CD4-positive, alpha-beta T cell treated with Interleukin-4 for 4 hours (primary cell): Measurements from ENCODE around the gene EGFLAM.

ENCODE experiments used
- DNase-seq: peaks from one replicate; pipeline ENCODE4 v3.0.0-alpha.2; 2020

The EGFLAM gene

GRCh38 chr5:38452201-38452600 is 193.8 kb downstream of the EGFLAM start:
- DNase-seq, result no peak

DNA sequence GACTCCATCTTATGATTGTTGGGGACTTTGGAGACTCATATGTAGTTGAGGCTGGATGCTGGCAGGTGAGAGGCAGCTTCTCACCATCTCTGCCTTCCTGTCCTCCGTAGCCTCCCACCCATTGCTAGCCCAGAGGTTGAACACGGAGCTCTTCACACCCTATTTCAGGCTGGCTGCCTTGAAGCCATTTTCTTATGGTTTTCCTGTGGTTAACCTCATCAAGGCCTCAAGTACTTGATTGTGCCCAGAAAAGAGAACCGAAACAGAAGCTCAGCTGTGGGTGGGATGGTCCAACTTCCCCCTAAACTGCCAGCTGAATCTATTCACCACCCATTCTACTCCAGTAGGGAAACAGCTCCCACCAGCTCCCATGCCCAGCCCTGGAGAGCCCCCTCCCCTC is 195.1 kb downstream of the EGFLAM start:
- DNase-seq, result peak; percentile 59

- DNase-seq, result no peak
These were observed 195.6 kb downstream of the EGFLAM start for GRCh38 chr5:38453921-38454320.

GRCh38 chr5:38455796-38456330 is 197.5 kb downstream of the EGFLAM start:
- no peak for DNase-seq

DNA sequence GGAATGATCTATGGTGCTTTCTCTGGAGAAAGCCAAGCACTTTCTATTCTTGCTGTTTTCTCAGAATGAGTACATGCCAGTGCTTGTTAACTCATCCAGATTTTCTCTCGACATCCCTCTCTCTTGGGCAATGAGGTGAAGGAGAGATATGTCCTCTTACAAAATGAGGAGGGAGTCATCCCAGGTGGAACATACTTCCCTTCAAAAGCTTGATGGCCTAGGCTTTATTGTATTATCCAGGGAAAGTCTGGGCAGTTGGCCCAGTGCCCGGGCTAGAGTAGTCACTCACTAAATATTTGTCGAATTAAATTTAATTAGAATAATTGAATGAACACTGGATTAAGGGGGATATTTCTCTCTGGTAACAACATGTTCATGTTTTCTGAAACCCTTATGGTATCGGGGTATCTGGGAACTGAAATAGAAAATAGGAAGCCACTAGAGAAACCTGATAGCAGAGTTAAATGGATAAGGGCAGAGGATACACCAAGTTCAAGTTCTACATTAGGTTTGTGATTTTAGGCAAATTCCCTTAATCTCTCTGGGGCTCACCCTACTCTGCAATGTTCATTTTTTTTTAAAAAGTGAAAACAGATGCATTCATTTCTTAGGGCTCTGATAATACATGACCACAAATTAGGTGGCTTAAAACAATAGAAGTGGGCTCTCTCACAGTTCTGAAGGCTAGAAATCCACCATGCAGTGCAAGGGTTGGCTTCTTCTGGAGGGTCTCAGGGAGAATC is 198.5 kb downstream of the EGFLAM start:
- no peak for DNase-seq

- no peak for DNase-seq
These were observed 199.8 kb downstream of the EGFLAM start for GRCh38 chr5:38458174-38458573.

DNA sequence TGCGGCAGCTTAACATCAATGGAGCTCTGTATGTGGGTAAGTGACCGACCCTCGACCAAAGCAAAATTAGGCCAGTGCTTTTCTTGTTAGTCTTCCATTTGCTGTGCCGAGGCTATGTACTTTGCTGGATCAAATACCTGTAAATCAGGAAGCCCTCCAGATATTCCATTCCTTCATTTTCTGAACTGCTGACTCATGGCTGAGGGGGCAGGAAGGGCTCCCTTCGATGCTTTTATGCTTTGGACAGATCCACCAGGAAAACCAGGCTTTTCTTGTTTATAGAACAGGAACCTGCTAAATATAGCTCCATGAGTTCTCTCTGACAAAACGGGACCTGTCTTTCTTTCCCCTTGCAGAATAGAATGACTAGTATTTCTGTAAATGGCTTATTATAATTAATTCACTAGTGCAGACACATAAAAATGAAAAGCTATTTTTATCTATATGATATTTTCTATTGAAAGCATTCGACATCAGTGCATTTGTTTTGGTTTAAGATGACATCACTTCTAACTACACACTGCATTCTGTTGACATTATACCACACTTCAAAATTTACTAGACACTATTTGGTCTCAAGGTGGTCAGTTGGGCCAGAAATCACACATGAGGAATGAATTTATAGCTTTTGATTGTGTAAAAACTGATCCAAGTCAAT is 204.7 kb downstream of the EGFLAM start:
- no peak for DNase-seq

DNA sequence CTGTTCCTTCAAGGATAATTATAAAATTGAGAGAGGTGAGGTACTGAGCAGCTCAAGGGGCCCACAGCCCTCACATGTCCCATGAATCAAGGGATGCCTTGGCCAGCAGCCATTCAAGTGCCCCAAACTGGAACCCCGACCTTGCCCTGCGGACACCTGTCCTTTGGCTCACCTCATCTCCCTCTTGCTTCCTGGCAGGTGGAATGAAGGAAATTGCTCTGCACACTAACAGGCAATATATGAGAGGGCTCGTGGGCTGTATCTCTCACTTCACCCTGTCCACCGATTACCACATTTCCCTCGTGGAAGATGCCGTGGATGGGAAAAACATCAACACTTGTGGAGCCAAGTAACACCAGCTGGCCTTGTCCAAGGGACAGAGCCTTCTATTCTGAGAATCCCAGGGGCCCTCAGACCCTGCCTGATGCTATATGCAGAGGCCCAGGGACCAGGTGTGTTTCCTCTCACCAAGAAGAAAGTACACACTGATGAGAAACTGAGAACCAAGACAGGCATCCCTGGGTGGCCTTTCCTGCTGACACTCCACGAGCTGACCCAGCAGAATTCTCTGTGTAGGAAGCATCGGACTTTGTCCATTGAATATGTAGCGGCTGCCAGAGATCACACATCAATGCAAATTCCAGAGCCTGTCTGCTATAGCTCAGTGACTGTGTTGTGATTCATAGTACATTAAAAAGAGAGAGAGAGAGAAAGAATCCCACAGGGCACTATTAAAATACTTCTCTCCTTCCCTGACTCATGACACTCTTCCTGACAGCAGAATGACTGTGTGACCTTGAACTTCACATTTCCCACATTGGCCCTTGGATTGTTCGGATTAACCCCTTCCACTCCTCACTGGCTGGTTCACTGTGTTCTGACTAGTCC is 205.5 kb downstream of the EGFLAM start:
- DNase-seq, result no peak

DNA sequence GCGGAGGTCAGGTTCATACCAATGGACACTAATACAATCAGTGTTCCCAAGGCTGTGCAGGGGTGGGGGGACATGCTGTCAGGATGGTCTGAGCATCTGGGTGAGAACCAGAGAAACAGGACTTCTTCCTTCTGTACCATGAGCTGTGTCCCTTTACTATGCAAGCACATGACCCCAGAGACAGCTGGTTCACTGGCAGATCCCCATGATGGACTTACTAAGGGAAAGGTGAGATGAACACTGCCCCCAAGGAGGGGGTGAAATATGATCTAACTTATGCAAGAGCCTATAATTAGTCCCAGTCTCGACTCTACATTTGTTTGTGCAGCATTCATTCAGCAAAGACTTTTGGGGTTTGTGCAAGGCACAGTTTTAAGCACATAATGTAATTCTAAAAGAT is 206.7 kb downstream of the EGFLAM start:
- DNase-seq, result no peak

DNA sequence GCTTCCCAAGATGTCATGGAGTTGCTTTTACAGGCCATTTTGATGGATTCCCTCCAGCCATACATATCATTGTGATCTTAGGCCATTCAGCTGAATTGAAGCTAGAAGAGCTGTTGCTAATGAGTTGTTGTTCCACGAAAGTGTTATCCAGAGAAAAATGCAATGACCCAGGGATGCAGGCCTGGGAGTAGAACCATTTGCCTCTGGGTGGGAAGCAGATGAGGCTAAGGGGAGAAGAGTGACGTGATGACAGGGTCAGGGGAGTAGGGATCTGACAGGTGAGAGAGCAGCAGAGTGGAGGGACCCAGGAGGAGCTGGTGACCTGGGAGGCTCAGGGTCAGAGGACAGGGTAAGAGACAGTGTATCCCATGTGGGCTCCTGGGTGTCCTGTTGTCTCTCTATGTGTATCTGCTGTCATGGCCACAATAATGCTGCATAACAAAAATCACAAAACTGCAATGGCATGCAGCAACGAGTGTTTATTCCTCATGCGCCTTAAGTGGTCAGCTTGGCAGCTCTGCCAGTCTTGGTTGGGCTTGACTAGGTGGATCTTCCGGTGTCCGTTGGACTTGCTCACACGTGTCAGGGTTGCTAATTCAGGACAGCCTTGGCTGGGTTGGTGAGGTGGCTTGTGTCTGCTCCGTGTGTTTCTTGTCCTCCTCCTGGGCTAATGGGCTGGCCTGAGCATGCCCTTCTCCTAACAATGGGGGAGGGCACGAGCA is 207.5 kb downstream of the EGFLAM start:
- no peak for DNase-seq

GRCh38 chr5:38466424-38467189 is 208.2 kb downstream of the EGFLAM start:
- DNase-seq, result no peak

DNA sequence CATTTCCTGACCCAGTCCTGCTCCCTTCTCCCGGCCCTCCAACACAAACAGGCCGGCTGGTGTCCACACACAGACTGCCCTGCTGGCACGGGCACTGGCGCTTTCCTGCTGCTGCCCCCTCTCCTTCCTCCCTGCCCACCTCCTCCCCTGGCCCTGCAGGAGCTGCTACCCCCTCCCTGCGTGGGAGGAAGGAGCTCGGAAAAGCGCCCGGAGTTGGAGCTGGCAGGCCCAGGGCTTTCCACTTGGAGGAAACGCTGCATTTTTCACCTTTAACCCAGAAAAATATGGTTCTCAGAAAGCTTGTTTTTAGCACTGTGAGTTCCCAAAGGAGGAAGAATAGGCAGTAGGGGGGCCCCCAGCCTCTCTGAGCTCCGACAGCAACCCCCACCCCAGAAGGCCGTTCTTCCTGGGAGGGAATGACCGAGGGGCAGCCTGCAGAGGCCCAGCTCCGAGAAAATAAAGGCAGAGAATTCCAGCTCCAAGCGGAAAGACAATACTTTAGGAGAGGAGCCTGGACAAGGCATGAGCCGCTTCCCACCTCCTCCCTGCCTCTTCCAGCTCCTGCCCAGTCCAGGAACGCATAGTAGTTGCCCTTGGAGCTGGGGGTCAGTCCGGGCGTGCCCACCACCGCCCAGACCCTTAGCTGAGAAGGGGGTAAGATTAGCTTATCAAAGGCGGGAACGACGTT is 209.1 kb downstream of the EGFLAM start:
- DNase-seq, result no peak

- no peak for DNase-seq
These were observed 209.9 kb downstream of the EGFLAM start for GRCh38 chr5:38468202-38468673.

GRCh38 chr5:38468978-38469706 is 210.8 kb downstream of the EGFLAM start:
- DNase-seq, result no peak

GRCh38 chr5:38469707-38470267 is 211.4 kb downstream of the EGFLAM start:
- DNase-seq, result no peak

- DNase-seq, result no peak
These were observed 213.3 kb downstream of the EGFLAM start for GRCh38 chr5:38471709-38472108.

- no peak for DNase-seq
These were observed 214.2 kb downstream of the EGFLAM start for GRCh38 chr5:38472541-38472940.

GRCh38 chr5:38473008-38473407 is 214.6 kb downstream of the EGFLAM start:
- no peak for DNase-seq

DNA sequence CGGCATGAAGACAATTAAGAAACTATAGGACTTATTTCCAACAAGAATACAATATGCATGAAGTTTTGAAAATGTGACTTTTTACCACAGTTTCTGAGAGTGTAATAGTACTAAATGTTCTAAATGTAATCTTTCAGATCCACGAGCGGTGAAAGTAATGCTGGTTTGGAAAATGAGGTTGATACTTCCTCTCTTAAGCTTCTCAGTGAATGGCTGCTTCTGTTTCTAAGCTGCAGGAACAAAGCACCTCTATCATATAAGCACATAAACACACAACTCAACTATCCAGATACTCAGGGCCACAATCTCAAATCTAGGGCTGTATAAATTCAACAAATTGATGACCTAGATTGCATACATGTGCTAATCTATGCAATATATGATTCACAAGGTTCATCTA is 219.8 kb downstream of the EGFLAM start:
- DNase-seq, result no peak

GRCh38 chr5:38478878-38479277 is 220.5 kb downstream of the EGFLAM start:
- DNase-seq, result no peak
